Raji (cell line): ENCODE results near the gene DIAPH1.
A peak's percentile ranks its signal among the peaks of the same experiment; 100 is the strongest.

Experiments used
- POLR2A ChIP-seq: IDR thresholded peaks from 2 replicates; pipeline ENCODE4 v1.6.1; 2011; ENCODE audit warnings: low read depth, low read length, control low read depth; ENCODE audit not compliant: insufficient read depth

The DIAPH1 gene

DNA sequence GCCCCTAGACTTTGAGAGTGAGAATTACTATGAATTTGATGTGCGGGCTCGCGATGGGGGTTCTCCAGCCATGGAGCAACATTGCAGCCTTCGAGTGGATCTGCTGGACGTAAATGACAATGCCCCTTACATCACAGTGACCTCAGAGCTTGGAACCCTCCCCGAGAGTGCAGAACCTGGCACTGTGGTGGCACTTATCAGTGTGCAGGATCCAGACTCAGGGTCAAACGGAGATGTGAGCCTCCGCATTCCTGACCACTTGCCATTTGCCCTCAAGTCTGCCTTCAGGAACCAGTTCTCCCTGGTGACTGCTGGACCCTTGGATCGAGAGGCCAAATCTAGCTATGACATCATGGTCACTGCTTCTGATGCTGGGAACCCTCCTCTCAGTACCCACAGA lies 132.7 kb downstream of the DIAPH1 start:
- no peak for TF ChIP-seq POLR2A

DNA sequence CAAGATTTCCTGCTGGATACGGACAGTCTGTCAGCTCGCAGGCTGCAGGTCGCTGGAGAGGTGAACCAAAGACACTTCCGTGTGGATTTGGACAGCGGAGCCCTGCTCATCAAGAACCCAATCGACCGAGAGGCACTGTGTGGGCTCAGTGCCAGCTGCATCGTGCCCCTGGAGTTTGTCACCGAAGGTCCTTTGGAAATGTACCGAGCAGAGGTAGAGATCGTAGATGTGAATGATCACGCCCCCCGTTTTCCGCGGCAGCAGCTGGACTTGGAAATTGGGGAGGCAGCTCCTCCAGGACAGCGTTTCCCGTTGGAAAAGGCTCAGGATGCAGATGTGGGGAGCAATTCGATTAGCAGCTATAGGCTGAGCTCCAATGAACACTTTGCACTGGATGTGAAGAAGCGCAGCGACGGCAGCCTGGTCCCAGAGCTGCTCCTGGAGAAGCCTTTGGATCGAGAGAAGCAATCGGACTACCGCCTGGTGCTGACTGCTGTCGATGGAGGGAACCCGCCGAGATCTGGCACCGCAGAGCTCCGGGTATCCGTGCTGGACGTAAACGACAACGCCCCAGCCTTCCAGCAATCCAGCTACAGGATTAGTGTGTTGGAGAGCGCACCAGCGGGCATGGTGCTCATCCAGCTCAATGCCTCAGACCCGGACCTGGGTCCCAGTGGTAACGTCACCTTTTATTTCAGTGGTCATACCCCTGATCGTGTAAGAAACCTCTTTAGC lies 133.3 kb downstream of the DIAPH1 start:
- TF ChIP-seq POLR2A, result no peak

DNA sequence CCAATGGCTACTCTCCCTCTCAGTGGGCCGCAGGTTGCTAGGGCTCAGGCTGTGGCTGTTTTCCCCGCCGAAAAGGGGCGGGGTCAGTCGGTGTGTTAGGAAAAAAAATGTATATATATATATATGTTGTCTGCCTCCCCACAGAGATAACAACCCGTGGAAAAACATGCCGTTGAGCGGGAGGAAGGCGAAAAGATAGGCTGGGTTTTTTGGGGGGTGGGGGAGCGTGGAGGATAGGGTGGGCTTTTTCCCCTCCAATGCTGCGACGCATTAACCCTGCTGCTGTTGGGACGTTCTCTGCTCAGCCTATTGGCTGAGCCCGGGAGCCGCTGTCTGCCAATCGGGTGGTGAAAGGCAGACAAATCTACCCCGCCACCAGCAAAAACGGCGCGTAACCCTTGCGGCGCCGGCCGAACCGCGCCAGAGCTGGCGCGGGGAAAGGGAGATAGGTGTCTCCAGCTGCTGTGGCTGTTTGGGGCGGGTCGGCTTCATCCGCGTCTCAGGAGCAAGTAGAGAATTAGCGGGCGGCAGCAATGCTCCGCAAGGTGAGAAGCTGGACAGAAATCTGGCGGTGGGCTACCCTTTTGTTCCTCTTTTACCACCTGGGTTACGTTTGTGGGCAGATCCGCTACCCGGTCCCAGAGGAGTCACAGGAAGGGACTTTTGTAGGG lies 134.0 kb downstream of the DIAPH1 start, which contains the start of gene PCDHGC4:
PCDHGC4 (plus strand) TSS at position 390 of the 671 bp plus-strand sequence; CDS start at position 534, 144 bp downstream.
- TF ChIP-seq POLR2A, result no peak

DNA sequence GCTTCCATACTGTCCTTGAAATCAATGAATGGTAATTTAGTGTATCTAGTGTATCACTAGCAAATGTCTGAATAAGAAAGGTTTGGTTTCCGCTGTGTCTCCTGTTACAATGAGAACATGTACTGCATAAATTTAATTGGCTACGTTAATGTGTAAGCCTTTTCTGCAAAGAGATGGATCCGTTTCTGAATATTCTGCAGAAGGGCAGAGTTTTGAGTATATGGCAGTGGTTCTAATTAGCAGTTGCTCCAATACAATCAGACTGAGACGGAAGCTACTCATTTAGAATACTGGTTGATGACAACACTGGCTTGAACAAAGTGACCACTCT lies 134.5 kb downstream of the DIAPH1 start:
- TF ChIP-seq POLR2A, result no peak

DNA sequence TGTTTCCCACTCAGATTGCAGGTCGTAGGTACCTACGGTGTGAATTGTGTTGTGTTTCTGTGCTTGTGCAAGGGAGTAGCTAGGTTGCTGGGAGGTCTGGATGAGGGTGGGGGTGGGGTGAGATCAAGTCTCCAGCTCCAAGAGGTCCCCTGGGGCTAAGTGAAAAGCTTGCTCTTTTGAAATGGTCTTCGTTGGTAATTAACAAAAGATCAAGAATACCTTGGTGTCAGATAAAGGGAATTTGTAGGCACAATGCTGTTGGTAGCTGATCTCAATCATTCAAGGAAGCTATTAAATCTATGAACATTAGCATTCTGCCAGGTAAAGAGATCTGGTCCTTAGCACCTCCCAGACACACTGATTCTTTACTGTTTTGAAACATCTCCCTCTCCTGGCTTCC lies 134.9 kb downstream of the DIAPH1 start:
- TF ChIP-seq POLR2A, result no peak

DNA sequence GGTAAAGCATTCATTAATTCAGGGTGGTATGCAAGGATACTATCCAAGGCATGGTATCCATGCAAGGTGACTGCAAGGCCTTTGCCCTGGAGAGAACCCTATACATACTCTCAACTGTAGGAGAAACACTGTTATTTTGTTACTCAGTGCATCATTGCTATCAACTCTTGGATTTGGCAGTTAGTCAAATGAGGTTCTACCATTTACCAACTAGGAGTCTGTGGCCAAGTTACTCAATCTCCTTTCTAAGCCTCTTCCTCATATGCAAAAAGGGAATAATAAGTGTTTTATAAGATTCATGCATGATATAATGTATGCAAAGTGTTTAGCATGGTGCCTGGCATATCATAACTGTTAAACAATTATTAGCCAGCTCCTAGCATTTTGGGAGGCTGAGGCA lies 139.0 kb downstream of the DIAPH1 start:
- TF ChIP-seq POLR2A, result peak; percentile 50; the same call in 1 of the 2 replicates

DNA sequence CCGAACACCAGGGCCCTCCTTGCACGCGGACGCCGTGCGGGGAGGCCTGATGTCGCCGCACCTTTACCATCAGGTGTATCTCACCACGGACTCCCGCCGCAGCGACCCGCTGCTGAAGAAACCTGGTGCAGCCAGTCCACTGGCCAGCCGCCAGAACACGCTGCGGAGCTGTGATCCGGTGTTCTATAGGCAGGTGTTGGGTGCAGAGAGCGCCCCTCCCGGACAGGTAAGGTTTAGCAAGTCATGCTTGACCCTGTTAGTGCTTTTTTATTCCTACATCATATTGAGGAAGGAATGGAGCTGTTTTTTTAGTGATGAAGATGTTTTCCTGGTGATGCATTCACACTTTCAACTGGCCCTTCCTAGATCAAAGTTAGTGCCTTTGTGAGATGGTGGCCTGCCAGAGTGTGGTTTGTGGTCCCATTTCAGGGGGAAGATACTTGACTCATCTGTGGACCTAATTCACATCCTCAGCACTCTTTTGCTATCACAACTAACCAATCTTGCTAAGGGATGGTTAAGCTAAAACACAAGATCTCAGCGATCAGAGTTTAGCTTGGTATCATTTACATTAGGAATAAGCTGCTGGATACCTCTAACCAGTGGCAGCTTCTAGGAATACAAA lies 140.4 kb downstream of the DIAPH1 start:
- TF ChIP-seq POLR2A, result no peak

DNA sequence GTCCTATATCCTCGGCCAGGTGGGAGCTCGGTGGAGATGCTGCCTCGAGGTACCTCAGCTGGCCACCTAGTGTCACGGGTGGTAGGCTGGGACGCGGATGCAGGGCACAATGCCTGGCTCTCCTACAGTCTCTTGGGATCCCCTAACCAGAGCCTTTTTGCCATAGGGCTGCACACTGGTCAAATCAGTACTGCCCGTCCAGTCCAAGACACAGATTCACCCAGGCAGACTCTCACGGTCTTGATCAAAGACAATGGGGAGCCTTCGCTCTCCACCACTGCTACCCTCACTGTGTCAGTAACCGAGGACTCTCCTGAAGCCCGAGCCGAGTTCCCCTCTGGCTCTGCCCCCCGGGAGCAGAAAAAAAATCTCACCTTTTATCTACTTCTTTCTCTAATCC lies 141.0 kb downstream of the DIAPH1 start:
- TF ChIP-seq POLR2A, result no peak

DNA sequence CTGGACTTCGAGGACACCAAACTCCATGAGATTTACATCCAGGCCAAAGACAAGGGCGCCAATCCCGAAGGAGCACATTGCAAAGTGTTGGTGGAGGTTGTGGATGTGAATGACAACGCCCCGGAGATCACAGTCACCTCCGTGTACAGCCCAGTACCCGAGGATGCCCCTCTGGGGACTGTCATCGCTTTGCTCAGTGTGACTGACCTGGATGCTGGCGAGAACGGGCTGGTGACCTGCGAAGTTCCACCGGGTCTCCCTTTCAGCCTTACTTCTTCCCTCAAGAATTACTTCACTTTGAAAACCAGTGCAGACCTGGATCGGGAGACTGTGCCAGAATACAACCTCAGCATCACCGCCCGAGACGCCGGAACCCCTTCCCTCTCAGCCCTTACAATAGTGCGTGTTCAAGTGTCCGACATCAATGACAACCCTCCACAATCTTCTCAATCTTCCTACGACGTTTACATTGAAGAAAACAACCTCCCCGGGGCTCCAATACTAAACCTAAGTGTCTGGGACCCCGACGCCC lies 141.7 kb downstream of the DIAPH1 start:
- no peak for TF ChIP-seq POLR2A

DNA sequence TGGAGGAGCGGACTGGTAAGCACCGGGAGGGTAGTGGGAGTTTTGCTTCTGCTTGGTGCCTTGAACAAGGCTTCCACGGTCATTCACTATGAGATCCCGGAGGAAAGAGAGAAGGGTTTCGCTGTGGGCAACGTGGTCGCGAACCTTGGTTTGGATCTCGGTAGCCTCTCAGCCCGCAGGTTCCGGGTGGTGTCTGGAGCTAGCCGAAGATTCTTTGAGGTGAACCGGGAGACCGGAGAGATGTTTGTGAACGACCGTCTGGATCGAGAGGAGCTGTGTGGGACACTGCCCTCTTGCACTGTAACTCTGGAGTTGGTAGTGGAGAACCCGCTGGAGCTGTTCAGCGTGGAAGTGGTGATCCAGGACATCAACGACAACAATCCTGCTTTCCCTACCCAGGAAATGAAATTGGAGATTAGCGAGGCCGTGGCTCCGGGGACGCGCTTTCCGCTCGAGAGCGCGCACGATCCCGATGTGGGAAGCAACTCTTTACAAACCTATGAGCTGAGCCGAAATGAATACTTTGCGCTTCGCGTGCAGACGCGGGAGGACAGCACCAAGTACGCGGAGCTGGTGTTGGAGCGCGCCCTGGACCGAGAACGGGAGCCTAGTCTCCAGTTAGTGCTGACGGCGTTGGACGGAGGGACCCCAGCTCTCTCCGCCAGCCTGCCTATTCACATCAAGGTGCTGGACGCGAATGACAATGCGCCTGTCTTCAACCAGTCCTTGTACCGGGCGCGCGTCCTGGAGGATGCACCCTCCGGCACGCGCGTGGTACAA lies 142.5 kb downstream of the DIAPH1 start:
- no peak for TF ChIP-seq POLR2A

DNA sequence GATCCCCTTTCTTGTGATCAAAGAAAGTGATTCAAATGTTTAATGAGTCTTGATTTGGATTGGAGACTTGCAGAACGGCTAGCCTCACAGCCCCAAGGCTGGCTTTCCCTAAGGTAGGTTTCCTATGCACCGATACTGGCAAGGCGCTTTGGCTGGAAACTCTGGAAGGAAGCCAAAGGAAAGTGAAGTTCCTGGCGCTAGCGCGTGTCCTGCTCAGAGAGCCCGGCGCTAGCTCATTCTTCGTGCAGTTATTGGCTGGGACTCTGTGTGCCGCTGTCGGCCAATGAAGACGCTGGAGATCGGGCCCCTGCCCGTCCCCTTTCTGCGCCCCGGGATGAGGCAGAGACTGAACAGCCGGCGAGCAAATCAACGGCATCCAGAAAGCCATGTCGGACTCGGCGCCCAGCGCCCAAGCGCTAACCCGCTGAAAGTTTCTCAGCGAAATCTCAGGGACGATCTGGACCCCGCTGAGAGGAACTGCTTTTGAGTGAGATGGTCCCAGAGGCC lies 143.1 kb downstream of the DIAPH1 start, which contains the start of gene PCDHGC3:
PCDHGC3 (plus strand) TSS at position 342 of the 507 bp plus-strand sequence; CDS start at position 493, 151 bp downstream.
- TF ChIP-seq POLR2A, result peak; percentile 52; the same call in 1 of the 2 replicates

DNA sequence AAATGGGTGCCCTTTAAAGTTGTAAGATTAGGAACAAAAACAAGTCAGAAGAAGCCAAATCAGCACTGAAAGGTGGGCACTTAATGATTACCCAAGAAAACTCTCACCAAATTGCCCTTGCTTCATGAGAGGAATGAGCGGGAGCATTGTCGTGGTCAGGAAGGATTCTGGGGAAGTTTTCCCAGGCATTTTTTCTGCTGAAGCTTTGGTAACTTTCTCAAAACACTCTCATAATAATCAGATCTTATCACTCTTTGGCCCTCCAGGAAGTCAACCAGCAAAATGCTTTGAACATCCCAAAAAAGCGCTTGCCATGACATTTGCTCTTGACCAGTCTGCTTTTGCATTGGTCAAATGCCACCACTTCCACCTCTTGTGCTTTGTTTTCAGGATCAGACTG lies 153.4 kb downstream of the DIAPH1 start:
- no peak for TF ChIP-seq POLR2A
